GM04504 (cell line): ENCODE results near the gene NR2F1.

ENCODE experiments used
- DNase-seq: peaks from one replicate; pipeline ENCODE4 v3.0.0-alpha.2; 2012; ENCODE audit warnings: low read depth

NR2F1 gene

GRCh38 chr5:93577854-93578812 lies 4.9 kb upstream of the NR2F1 start:
- no peak for DNase-seq

GRCh38 chr5:93578813-93579691 lies 4.0 kb upstream of the NR2F1 start:
- no peak for DNase-seq

GRCh38 chr5:93579692-93580062 lies 3.3 kb upstream of the NR2F1 start:
- no peak for DNase-seq

- no peak for DNase-seq
Measured at GRCh38 chr5:93580063-93580926, 2.7 kb upstream of the NR2F1 start.

- DNase-seq = no peak
Measured at GRCh38 chr5:93580927-93581445, 2.0 kb upstream of the NR2F1 start, which contains the start of gene NR2F1-AS1. Gene NR2F1-AS1, minus strand, starts transcription at chr5:93581219.

GRCh38 chr5:93582167-93582462 lies 907 bp upstream of the NR2F1 start:
- no peak for DNase-seq

- DNase-seq = no peak
Measured at GRCh38 chr5:93583439-93583767, 381 bp downstream of the NR2F1 start.

GRCh38 chr5:93583768-93584595 lies 960 bp downstream of the NR2F1 start:
- DNase-seq = no peak

- DNase-seq = no peak
Measured at GRCh38 chr5:93584596-93585040, 1.6 kb downstream of the NR2F1 start.

GRCh38 chr5:93585041-93585766 lies 2.2 kb downstream of the NR2F1 start:
- no peak for DNase-seq

GRCh38 chr5:93585767-93586385 lies 2.9 kb downstream of the NR2F1 start:
- no peak for DNase-seq

GRCh38 chr5:93586736-93587596 lies 3.9 kb downstream of the NR2F1 start:
- no peak for DNase-seq

- no peak for DNase-seq
Measured at GRCh38 chr5:93587597-93588351, 4.8 kb downstream of the NR2F1 start.

GRCh38 chr5:93588352-93589151 lies 5.5 kb downstream of the NR2F1 start:
- DNase-seq = no peak

GRCh38 chr5:93589152-93589828 lies 6.3 kb downstream of the NR2F1 start:
- DNase-seq = no peak

GRCh38 chr5:93589829-93590215 lies 6.8 kb downstream of the NR2F1 start:
- no peak for DNase-seq

GRCh38 chr5:93590493-93590892 lies 7.5 kb downstream of the NR2F1 start:
- DNase-seq = no peak
